Stimulated activated CD8-positive, alpha-beta memory T cell treated with anti-CD3 and anti-CD28 coated beads, Interleukin-7, amount 100 ng/mL, for 4 hours (primary cell): Measurements from ENCODE around the gene WNT3.

ENCODE experiments used
- DNase-seq, 2 donors: peaks; one replicate each; pipeline ENCODE4 v3.0.0-alpha.2; 2020; ENCODE audit warnings: low read depth in 2 of 2

Gene WNT3

DNA sequence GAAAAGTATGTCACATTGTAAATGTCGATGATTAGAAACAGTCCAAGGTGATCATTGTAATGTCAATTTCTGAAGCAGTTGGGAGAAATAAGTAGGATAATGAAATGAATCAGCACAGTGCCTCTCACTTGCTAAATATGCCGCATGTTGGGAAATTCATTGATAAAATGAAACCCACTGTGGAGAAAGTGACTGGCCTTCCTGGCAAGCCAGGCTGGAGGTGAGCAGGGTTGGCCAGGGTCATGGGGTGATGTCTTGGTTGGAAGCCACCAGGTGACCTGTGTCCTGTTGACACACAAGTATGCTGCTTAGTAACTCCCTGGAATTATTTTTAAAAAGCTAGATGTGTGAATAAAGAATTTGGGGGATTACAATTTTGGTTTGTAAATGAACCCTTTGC is 18.0 kb upstream of the WNT3 start:
- no peak for DNase-seq

DNA sequence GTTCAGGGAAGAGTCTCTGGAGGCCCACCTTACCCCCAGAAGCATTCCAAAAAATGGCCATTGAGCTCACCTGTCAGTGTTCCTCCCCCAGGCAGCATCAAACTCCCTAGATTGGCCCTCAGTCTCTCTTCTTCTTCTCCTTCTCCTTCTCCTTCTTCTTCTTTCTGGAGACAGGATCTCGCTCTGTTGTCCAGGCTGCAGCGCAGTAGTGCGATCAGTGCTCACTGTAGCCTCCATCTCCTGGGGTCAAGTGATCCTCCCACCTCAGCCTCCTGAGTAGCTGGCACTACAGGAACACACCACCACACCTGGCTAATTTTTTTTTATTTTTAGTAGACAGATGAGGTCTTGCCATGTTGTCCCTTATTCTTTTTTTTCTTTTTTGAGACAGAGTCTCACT is 16.4 kb upstream of the WNT3 start:
- DNase-seq, result no peak

DNA sequence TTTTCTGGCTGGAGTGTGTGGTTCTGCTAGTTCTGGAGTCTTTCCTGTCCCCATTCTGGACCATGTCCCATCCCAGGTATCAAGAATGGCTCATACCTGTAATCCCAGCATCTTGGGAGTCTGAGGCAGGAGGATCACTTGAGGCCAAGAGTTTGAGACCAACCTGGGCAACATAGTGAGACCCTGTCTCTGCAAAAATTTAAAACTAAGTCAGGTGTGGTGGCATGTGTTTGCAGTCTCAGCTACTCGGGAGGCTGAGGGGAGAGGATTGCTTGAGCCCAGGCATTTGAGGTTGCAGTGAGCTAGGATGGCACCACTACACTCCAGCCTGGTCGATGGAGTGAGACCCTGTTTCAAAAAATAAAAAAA is 15.3 kb upstream of the WNT3 start:
- DNase-seq, result no peak

DNA sequence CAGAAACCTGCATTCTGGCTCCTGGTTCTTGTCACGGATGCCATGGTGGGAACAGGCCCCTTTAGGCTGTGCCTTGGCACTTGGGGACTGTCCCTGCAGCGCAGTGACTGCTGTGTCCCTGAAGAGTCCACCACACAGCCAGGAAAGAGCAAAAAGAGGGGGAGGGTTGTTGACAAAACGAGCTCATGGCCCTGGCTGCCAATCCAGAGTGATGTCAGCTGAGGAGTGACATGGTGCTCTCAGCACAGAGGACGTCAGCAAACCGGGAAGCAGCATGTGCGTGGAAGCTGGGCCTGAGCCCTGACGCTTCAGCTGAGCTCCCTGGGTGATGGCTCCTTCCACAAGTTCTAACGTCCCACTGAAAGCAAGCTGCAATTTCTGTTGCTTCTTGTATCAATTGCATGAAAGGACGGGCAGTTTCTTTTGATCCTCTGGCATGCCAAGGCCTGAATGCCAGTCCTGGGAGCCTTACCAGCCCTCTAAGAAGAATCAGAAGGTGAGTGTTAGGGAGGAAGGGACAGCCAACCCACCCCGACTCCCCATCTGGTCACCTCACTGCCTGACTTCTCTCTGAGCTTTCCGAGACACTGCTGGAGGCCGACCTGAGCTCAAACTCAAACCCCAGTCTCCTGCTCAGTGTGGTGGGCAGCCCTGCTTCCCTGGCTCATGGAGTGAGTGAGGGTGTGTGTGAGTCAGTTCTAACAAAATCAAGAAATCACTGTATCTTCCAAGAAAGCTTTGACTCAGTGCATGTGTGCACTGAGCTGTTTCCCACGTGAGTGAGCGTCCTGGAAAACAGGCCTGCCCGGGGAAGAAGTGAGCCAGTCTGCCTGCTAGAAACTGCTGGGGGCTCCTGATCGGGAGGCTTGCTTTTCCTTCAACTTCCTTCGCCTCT is 14.7 kb upstream of the WNT3 start:
- no peak for DNase-seq

DNA sequence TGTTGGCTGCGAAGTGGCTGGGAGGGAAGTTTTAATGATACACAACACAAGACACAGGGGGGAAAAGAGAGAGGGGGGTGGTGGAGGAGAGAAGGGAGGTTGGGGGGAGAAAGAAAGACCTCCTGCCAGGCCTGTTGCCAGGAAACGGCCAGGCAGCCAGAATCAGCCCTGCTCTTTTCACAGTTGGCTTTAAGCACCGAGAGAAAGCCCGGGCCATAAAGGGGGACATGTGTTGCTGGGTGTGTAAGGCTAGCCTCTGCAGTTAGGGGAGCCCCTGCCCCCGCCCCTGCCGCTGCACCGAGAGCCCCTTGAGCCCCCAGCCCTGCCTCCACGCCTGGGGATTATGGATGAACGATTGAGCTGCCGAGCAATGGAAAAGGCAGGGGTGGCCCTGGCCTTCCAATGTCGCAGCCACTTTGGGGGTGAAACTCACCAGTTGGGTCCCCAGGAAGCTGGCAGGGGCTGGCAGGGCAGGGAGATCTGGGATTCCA is 13.9 kb upstream of the WNT3 start:
- DNase-seq, result no peak

DNA sequence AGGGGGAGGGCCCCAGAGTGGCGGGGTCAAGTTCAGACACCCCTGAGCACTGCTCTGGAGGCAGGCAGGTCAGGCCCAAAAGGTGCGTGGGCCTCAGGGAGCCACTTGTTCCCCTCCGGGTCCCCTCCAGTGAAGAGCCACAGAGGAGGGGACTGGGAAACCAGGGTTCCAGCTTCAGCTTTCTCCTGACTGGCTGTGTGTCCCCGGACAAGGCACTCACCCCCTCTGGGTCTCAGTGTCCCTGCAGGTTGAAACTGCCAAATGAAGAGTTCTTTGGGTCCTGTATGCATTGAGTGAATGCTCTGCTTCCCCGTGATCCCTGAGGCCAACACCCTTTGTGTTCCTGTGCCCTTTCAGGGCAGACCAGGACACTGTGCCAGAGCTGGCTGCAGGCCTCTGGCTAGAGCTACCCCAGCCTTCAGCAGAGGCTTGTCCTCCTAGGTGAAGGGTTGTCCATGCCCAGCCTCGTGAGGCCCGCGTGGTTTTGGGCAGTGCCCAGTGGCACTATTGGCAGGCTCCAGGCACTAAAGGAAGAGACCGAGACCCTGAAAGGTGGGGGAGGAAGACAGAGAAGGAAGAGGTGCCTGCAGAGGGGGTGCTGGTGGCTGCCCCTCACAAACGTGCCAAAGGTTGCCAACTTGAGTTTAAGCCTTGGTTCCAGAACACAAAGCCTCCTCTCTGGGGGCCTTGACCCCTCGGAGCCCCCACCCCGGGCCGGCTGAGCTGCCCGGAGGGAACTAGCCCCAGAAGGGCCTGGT is 13.3 kb upstream of the WNT3 start:
- no peak for DNase-seq

DNA sequence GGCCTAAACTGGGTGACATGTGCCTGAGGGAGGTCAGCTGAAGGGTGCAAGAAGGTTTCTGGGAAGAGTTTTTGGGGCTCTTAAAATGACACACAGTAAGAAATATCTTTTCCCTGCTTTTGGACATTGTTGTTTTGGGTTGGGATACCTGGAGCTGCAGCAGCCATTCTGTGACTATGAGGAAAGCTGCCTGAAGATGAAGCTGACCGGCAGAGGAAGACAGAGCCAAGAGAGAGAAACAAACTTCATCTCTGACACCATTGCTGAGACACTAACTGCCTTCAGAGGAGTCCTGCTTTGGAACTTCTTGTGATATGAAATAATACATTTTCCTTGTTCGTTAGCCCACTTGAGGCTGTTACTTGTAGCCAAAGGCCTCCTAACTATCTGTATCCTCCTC is 8.8 kb upstream of the WNT3 start:
- DNase-seq, result no peak

DNA sequence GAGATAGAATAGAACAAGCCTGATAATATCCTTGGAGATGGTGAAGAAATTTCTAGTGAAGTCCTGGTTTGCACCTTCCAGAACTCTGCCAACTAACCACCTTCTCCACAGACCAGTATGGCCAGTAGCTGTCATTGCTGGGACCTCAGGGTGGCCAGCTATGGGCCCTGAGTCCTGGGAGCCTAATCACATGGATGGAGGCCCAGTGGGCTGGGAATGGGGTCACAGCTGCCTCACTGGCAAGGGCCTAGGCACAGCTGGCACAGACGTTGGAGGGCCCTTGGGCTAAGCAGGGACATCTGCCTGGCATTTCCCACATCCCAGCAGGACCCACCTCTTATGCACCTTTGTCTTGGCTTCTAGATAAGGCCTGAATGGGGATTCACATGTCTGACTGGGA is 7.6 kb upstream of the WNT3 start:
- DNase-seq, result no peak

DNA sequence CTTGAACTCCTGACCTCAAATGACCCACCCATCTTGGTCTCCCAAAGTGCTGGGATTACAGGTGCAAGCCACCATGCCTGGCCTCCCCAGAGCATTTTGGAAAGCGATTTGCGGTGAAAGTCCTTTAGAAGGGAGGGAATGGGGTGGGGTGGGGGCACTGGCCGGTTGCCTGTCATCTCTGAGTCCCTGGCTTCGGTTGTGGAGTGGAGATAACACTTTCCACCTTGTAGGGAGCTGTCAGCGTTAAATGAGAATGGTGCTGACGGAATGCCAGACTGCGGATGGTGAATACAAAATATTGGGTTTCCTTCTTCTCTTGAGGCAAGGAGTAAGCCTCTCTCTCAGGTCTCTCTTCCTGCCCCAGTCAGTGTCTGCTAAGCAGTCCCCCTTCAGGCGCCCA is 5.2 kb upstream of the WNT3 start:
- DNase-seq, result no peak

DNA sequence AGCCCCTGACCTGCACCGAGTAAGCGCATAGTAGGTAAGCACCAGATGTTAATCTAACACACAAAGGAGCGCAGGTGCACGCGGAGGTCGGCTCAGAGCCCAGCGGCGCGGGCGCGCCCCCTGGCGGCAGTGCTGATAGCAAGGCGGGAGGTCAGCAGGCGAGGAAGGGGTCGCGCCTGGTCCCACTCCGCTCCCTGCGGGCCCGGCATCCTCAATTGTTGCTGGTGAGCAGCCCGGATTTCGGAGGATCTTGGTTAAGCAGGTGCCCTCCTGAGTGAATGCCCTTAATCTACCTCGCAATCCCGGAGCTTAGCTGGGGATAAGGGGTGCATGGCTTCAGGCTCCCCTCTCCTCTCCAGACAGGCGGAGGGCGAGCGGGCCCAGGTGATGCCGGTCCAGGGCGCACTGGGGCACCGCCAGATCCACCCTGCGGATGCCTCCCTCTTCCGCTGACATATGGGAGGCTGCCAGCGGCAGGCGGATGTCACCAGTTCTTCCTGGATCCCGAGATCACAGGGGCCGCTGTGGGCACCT is 4.0 kb upstream of the WNT3 start:
- no peak for DNase-seq

DNA sequence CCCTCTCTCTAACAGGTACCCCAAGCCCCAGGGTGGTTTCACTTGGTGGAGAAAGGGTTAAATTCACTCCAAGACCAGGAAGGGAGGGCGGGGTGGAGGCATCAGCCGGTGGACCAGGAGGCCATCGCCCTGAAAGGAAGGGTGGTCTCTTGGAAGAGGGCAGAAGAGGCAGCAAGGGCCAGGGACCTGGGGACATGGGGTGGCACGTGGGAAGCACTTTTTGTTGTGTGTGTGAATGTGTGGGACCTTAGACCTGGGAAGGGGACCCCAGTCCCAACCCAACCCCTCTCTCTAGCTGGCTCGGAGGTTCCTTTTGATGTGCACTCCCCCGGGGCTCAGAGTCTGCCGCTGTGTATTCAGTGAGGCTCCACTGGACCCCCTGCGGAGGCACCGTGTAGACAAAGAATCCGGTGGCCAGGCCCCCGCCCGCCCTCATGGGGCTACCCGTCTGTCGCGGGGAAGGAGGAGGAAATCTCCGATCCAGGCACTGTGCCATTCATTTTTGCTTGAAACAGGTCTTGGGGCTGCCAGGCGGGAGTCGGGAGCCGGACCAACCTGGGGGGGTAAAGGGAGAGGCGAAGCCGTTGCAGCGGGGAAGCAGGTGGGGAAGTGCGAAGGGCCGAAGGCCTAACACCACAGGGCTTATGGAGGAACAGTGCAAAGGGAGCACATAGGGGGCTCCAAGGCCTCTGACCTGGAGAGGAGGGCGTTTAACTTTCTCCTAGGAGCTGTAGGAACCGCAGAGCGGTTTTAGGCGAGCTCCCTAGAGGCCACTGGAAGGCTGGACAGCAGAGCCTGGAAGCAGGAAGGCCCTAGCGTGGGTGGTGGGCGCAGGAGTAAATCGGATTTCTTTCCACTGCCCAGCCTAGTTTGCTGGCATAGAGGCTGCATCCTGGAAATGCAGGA is 3.2 kb upstream of the WNT3 start:
- DNase-seq, result no peak

DNA sequence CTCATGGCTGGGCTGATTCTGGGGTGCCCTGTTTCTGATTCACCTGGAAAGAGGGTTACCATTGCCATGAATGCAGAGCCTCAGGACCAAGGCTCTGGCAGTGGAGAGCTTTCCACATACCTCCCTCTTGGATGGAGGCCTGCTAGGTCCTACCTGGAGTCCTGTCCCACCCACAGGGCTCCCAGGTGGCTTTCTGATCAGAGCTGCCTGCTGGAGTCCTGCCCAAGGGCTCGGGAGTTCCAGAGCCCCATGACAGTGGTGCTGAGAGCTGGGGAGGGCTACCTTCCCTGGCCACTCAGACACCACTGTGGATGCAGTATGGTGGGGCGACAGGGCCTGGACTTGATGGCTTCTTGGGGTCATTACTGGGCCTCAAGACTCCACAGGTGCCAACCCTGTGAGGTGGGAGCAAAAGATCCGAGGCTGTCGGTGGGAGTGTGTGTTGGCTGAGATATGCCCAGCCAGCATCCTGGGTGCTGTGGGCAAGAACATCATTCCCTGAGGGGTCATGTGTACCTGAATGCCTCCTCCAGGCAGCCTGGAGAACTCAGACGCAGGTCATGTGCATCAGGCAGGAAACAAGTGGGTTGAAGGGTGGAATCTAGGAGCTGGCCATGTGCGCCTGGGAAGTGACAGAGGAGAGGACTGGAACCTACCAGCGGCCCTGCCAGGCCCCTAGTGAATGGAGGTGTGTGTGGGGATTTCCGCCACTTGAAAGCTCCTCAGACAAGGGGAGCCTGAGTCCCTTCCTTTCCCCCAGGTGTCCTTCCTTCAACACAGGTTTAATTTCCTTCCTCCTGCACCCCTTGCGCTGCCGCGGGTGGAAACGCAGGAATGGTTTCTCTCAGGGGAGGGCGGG is 2.3 kb upstream of the WNT3 start:
- DNase-seq, result no peak

DNA sequence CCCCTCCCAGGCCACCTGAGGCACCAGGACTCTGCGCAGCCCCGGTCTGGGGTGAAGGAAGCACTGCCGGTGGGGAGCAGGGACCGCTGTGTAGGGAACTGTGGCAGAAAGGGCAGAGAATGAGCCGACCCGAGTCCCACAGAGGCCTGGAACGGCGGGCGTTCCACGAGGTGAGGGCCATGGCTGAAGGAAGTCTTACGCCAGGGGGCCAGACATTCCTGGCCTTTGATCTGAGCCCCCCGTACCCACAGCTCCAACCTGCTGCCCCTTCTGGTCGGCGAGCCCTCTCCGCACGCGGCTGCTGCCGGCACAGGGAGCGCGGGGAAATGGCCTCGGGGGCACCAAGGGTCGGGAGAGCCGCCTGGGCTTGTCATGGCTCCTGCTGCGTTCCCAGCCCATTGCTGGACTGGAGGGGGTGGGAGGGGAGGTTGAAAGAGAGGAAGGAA is 1.4 kb upstream of the WNT3 start:
- DNase-seq, result no peak

DNA sequence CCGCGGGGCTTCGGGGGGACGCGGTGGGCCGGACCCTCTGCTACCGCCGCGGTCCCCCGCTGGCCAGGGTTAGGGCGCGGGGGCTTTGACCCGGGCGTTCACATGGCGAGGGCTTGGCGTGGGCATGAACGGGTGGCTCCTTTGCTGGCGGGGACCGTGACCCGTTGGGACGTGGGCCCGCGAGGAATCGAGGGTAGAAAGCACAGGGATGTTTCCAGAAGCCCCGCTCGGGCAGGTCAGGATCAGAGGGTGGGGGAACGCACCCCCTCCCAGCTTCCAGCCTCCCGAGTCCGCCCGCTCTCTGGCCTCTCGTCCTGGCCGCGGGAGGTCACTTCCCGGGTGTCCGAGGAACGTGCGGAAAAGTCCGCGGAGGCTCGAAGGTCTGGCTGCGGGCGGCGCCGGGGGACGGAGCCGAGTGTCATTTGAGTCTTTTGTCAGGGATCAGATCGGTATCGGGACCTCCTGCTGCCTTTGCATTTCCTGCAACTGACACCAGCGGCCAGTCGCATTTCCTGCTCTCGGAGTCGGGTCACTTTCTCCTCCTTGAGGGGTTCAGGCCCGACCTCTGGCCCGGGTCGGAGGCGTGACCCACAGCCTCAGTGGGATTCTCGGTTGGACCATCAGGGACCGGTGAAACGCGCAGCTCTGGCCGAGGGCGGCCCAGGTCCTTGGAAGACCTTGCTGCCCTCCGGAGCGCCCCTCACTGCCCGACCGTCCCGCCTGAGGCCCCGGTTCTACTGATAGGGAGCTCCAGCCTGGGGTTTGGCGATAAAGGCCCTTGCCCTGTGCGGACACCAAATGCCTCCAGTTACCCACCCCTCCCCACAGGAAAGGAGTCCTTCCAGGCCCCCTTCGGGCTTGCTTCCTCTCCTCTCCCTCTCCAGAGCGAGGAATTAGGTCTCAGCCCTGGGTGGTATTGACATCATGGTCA is 702 bp upstream of the WNT3 start:
- no peak for DNase-seq

DNA sequence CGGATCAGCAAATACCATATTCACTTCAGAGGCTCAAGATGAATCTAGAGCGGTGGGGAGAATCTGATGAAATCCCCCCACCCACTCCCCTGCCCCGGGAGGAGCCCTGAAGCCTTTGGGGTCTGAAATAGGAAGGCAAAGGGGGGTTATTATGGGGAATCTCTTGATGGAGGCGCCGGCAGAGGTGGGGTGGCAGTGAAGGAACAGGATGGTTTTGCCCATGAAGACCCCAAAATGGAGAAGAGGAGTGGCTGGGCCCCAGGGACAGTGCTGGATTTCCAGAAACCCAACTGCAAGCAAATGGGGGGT is 637 bp downstream of the WNT3 start:
- no peak for DNase-seq

DNA sequence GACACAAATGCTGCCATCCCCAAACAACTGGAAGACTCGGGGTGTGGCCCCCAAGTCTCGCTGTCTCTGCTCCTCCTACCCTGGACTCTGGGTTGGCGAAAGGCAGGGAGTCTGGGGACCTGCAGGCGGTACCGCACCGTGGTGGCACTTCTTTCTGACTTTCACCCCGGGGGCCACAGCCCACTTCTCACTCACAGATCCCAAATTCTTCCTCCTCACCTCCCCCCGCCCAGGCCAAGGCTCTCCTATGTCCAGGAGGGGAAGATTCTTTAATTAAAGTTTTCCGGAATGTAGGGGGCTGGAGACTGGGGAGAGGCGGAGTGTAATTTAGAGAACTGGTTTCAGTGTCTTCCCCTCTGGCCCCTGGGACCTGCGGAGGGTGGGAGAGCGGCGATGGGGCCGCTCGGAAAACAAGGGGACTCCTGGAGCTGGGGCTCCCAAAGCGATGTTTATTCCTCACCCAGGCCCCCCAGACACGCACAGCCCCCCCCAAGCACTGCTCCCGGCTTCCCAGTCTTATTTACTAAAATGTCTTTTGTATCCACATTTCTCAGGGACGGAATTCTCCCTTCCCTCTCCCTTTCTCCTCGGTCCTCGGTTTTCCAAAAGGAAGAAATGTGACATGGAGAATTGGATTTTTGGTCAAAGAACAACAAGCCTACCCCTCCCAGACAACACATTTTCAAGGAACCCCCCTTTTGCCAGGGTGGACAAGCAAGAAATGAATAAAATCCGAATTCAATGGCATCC is 1.2 kb downstream of the WNT3 start:
- DNase-seq, result no peak

DNA sequence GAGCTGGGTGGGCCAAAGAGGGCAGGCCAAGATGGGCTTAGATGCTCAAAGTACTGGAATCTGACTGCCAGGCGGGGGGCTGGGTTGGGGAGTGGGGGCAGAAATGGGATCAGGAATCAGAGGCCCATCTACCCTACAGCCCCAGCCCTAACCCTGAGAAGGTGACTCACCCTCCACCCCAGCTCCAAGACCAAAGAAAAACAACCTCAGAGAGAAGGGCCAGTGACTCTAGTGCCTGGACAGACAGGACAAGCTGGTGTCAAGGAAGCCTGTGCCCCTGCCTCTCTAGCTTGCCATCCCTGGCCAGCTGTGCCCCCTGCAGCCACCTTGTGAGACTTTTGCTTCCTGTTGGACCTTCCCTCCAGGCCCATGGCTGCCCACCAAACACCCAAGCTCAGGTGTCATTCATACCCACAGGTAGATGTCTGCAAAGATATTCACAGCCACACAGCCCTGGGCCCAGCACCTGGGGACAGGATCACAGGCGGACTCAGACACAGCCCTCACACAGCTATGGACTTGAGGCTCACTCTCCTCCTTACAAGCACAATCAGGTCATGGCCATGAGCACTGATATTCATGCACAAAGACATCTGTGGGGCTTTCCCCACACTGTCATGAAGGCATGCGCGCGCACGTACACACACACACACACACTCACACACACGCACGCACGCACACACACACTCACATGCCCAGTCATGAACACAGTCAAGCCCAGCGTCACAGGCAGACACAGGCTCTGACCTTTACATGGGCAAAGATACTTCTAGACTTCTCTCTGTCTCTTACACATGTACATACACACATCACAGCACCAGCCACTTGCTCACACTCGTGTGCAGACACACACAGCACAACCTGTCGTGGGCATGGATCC is 2.8 kb downstream of the WNT3 start:
- DNase-seq, result no peak

DNA sequence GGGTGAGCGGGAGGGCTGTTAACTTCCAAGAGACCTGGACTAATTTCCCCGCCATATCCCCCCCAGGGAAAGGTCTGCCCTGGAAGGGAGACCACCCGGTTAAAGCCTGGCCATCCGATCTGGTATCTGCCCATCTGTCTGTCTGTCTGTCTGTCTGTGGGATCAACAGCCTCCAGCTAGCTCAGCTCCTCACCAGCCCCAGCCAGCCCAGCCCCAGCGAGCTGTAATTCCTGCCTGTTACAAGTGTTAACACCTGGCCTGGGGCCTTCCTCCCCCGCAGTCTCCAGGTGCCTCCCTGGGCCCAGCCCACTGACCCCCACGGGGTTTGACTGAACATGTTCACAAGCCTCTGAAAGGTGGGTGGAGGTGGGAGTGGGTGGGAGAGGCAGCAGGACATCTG is 4.0 kb downstream of the WNT3 start:
- DNase-seq, result no peak
